Breast epithelium (tissue), 3 donors: ENCODE results near the gene ACOT12.

ENCODE experiments used
- POLR2A ChIP-seq: fragments of 450-650 bp; IDR thresholded peaks from one replicate; pipeline ENCODE4 v1.6.1; 2016; ENCODE audit warnings: antibody characterized with exemption, mild to moderate bottlenecking, moderate library complexity
- POLR2AphosphoS5 ChIP-seq, 3 donors: sonication (generic); formaldehyde crosslinking; IDR thresholded peaks; one replicate each; pipeline ENCODE4 v1.6.1; 2017; ENCODE audit warnings: antibody characterized with exemption in 3 of 3

DNA sequence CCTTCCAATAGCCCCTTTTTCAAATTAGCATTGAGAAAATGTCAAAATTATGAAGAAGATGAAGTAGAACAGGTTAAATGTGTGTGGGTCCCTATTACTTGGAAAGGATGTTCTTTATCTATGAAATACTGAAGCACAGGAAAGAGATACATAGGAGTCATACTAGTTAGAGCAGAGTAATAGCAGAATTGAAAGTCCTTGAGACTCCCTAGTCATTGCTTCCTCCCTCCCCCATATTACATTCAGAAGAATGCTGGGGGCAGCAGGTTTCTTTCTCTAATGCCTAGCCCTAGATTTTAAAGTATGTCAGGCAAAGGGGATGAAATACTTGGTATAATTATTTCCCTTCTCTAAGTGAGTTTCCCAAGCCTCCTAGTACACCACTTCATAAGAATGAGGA is 88.1 kb downstream of the ACOT12 start:
- TF ChIP-seq POLR2AphosphoS5 (IDR thresholded peaks at IDR 0.05) (no peak), POLR2A (no peak)
